Stromal cell of bone marrow (primary cell): ENCODE measurements around the gene SUCLG1.

Source experiments
- DNase-seq: peaks from one replicate; pipeline ENCODE4 v3.0.0-alpha.2; 2012; ENCODE audit warnings: low read depth

The SUCLG1 gene

GRCh38 chr2:84461310-84461709 is 2.2 kb upstream of the SUCLG1 start:
- no peak for DNase-seq

- no peak for DNase-seq
These were observed 1.6 kb upstream of the SUCLG1 start for GRCh38 chr2:84460670-84461069.

GRCh38 chr2:84459944-84460429 is 907 bp upstream of the SUCLG1 start:
- DNase-seq = no peak

GRCh38 chr2:84458551-84459017 is 496 bp downstream of the SUCLG1 start:
- no peak for DNase-seq

- DNase-seq = no peak
These were observed 1.4 kb downstream of the SUCLG1 start for GRCh38 chr2:84457686-84458085.

- DNase-seq = no peak
These were observed 2.9 kb downstream of the SUCLG1 start for GRCh38 chr2:84456156-84456555.

GRCh38 chr2:84454581-84454980 is 4.5 kb downstream of the SUCLG1 start:
- DNase-seq = no peak

GRCh38 chr2:84452624-84453023 is 6.5 kb downstream of the SUCLG1 start:
- no peak for DNase-seq

GRCh38 chr2:84451579-84451978 is 7.5 kb downstream of the SUCLG1 start:
- DNase-seq = no peak

- DNase-seq = no peak
These were observed 8.5 kb downstream of the SUCLG1 start for GRCh38 chr2:84450288-84451227.

GRCh38 chr2:84449711-84450110 is 9.4 kb downstream of the SUCLG1 start:
- no peak for DNase-seq

GRCh38 chr2:84449055-84449454 is 10.0 kb downstream of the SUCLG1 start:
- no peak for DNase-seq

- DNase-seq = no peak
These were observed 15.6 kb downstream of the SUCLG1 start for GRCh38 chr2:84443477-84443876.

GRCh38 chr2:84442888-84443287 is 16.2 kb downstream of the SUCLG1 start:
- DNase-seq = no peak

- DNase-seq = no peak
These were observed 17.6 kb downstream of the SUCLG1 start for GRCh38 chr2:84441505-84441904.

- DNase-seq = no peak
These were observed 18.0 kb downstream of the SUCLG1 start for GRCh38 chr2:84441036-84441435.

- peak; percentile 34 for DNase-seq
These were observed 23.6 kb downstream of the SUCLG1 start for GRCh38 chr2:84435345-84436025.

GRCh38 chr2:84429328-84429727 is 29.8 kb downstream of the SUCLG1 start:
- no peak for DNase-seq

- DNase-seq = no peak
These were observed 31.6 kb downstream of the SUCLG1 start for GRCh38 chr2:84427235-84428138.

GRCh38 chr2:84425310-84425709 is 33.8 kb downstream of the SUCLG1 start:
- no peak for DNase-seq

- DNase-seq = no peak
These were observed 34.9 kb downstream of the SUCLG1 start for GRCh38 chr2:84424152-84424551.

- DNase-seq = no peak
These were observed 37.3 kb downstream of the SUCLG1 start for GRCh38 chr2:84421791-84422190.
